Skeletal muscle tissue (tissue), 4 donors: Measurements from ENCODE around the gene XRRA1. TPM values are rescaled to one million over a fixed set of nuclear protein-coding genes. Genes with fewer than 3 reads are reported as not detected.
"Not testable (repeated sequence)": the region's sequence is repeated elsewhere in the genome, so short reads cannot be mapped to it uniquely, and the experiment has no call there.

Experiments
- H3K27ac ChIP-seq: one replicate; pipeline ENCODE4 v1.7.0; 2013; ENCODE audit warnings: mild to moderate bottlenecking, low read depth, low read length, inconsistent platforms
- H3K27me3 ChIP-seq, 3 donors: one replicate each; pipeline ENCODE4 v1.7.0; 2013; ENCODE audit warnings: low read length in 3 of 3; ENCODE audit not compliant: control insufficient read depth in 3 of 3, insufficient read depth in 3 of 3
- H3K36me3 ChIP-seq, 3 donors: one replicate each; pipeline ENCODE4 v1.7.0; 2013; ENCODE audit warnings: low read length in 3 of 3; ENCODE audit not compliant: control insufficient read depth in 3 of 3, insufficient read depth in 3 of 3
- H3K4me1 ChIP-seq, 3 donors: one replicate each; pipeline ENCODE4 v1.7.0; 2013; ENCODE audit warnings: low read length in 3 of 3, mild to moderate bottlenecking in 3 of 3; ENCODE audit not compliant: control insufficient read depth in 3 of 3, insufficient read depth in 3 of 3
- H3K4me3 ChIP-seq, 3 donors: one replicate each; pipeline ENCODE4 v1.7.0; 2013; ENCODE audit warnings: low read length in 3 of 3
- H3K9ac ChIP-seq, 3 donors: one replicate each; pipeline ENCODE4 v1.7.0; 2013; ENCODE audit warnings: low read length in 3 of 3, mild to moderate bottlenecking in 3 of 3, moderate library complexity in 2 of 3, low read depth in 1 of 3
- H3K9me3 ChIP-seq, 3 donors: one replicate each; pipeline ENCODE4 v1.7.0; 2013; ENCODE audit warnings: low read length in 3 of 3; ENCODE audit not compliant: control insufficient read depth in 3 of 3
- total RNA-seq: library from RNA; depleted of rRNA; stranded (reverse); fragments of >200 nt; gene quantifications from one replicate; pipeline ENCODE4 v1.2.3, GENCODE V29; 2014
- donor health status: Osteomylitis.

Gene XRRA1
- total RNA-seq, 1 donor from 2014 or later, result 4.2 TPM

- Histone ChIP-seq H3K27me3 (no peaks in the 10 kb centered on the region), H3K9me3 (no peaks in the 10 kb centered on the region), H3K27ac (no peak overlapping the region), H3K36me3 (peaks cover 39 to 48% (median 43%) of the 10 kb centered on the region in 3 donors), H3K9ac (no peak overlapping the region), H3K4me3 (no peak overlapping the region), H3K4me1 (no peaks in the 10 kb centered on the region)
Measured at GRCh38 chr11:74844072-74844471, 104.8 kb downstream of the XRRA1 start.

- no peaks in the 10 kb centered on the region for H3K27me3 ChIP-seq
- no peak overlapping the region for H3K27ac ChIP-seq
- peaks cover 37 to 50% (median 48%) of the 10 kb centered on the region in 3 donors for H3K36me3 ChIP-seq
- no peaks in the 10 kb centered on the region for H3K9me3 ChIP-seq
- H3K4me3 ChIP-seq, result no peak overlapping the region
- H3K9ac ChIP-seq, result no peak overlapping the region
- no peaks in the 10 kb centered on the region for H3K4me1 ChIP-seq
Measured at GRCh38 chr11:74842967-74843366, 105.9 kb downstream of the XRRA1 start.

GRCh38 chr11:74840486-74840885 is 108.4 kb downstream of the XRRA1 start:
- Histone ChIP-seq H3K27me3 (no peaks in the 10 kb centered on the region), H3K27ac (no peak overlapping the region), H3K4me1 (no peaks in the 10 kb centered on the region), H3K9me3 (no peaks in the 10 kb centered on the region), H3K9ac (no peak overlapping the region), H3K4me3 (no peak overlapping the region), H3K36me3 (peaks cover 47 to 61% (median 59%) of the 10 kb centered on the region in 3 donors)

GRCh38 chr11:74839971-74840370 is 108.9 kb downstream of the XRRA1 start:
- Histone ChIP-seq H3K4me1 (no peaks in the 10 kb centered on the region), H3K27me3 (no peaks in the 10 kb centered on the region), H3K9ac (no peak overlapping the region), H3K9me3 (no peaks in the 10 kb centered on the region), H3K27ac (no peak overlapping the region), H3K36me3 (peaks cover 46 to 62% (median 58%) of the 10 kb centered on the region in 3 donors), H3K4me3 (no peak overlapping the region)

- H3K9me3 ChIP-seq, result no peaks in the 10 kb centered on the region
- H3K4me3 ChIP-seq, result no peak overlapping the region
- peaks cover 40 to 62% (median 56%) of the 10 kb centered on the region in 3 donors for H3K36me3 ChIP-seq
- H3K27me3 ChIP-seq, result no peaks in the 10 kb centered on the region
- H3K9ac ChIP-seq, result no peak overlapping the region
- no peak overlapping the region for H3K27ac ChIP-seq
- H3K4me1 ChIP-seq, result no peaks in the 10 kb centered on the region
Measured at GRCh38 chr11:74839446-74839845, 109.4 kb downstream of the XRRA1 start.

- no peak overlapping the region for H3K4me3 ChIP-seq
- no peaks in the 10 kb centered on the region for H3K27me3 ChIP-seq
- H3K9me3 ChIP-seq, result no peaks in the 10 kb centered on the region
- H3K36me3 ChIP-seq, result peaks cover 33 to 51% (median 44%) of the 10 kb centered on the region in 3 donors
- H3K27ac ChIP-seq, result no peak overlapping the region
- H3K4me1 ChIP-seq, result no peaks in the 10 kb centered on the region
- H3K9ac ChIP-seq, result no peak overlapping the region
Measured at GRCh38 chr11:74838188-74838587, 110.7 kb downstream of the XRRA1 start.

GRCh38 chr11:74837191-74837590 is 111.7 kb downstream of the XRRA1 start:
- no peak overlapping the region for H3K9ac ChIP-seq
- peaks cover 26 to 44% (median 34%) of the 10 kb centered on the region in 3 donors for H3K36me3 ChIP-seq
- no peaks in the 10 kb centered on the region for H3K4me1 ChIP-seq
- no peak overlapping the region for H3K4me3 ChIP-seq
- H3K27me3 ChIP-seq, result no peaks in the 10 kb centered on the region
- no peak overlapping the region for H3K27ac ChIP-seq
- H3K9me3 ChIP-seq, result no peaks in the 10 kb centered on the region

GRCh38 chr11:74826901-74827300 is 122.0 kb downstream of the XRRA1 start:
- Histone ChIP-seq H3K9ac (no peak overlapping the region), H3K27ac (no peak overlapping the region), H3K36me3 (peaks cover 5 to 12% (median 7%) of the 10 kb centered on the region in 3 donors), H3K9me3 (peaks cover 2 to 7% (median 3%) of the 10 kb centered on the region in 3 donors), H3K27me3 (no peaks in the 10 kb centered on the region), H3K4me1 (peaks cover 3 to 7% (median 6%) of the 10 kb centered on the region in 3 donors), H3K4me3 (no peak overlapping the region)

- Histone ChIP-seq H3K36me3 (peaks cover 5 to 12% (median 7%) of the 10 kb centered on the region in 3 donors), H3K4me1 (peaks cover 6 to 11% (median 11%) of the 10 kb centered on the region in 3 donors)
- H3K27me3 ChIP-seq, H3K27ac ChIP-seq, H3K9ac ChIP-seq, H3K4me3 ChIP-seq, H3K9me3 ChIP-seq: not testable (repeated sequence)
Measured at GRCh38 chr11:74825596-74825995, 123.3 kb downstream of the XRRA1 start.

- Histone ChIP-seq H3K9ac (no peak overlapping the region), H3K4me1 (peaks cover 6 to 11% (median 11%) of the 10 kb centered on the region in 3 donors), H3K27ac (no peak overlapping the region), H3K9me3 (peaks cover 2 to 7% (median 3%) of the 10 kb centered on the region in 3 donors), H3K36me3 (peaks cover 5 to 10% (median 7%) of the 10 kb centered on the region in 3 donors), H3K27me3 (no peaks in the 10 kb centered on the region), H3K4me3 (no peak overlapping the region)
Measured at GRCh38 chr11:74824285-74824982, 124.5 kb downstream of the XRRA1 start.
